Hematopoietic multipotent progenitor cell treated with erythropoietin and hydrocortisone succinate and interleukin-3 and kit ligand, for 8 days (in vitro differentiated cells): ENCODE results near the gene OVCH1.
"Not testable (repeated sequence)": the region's sequence is repeated elsewhere in the genome, so short reads cannot be mapped to it uniquely, and the experiment has no call there.

ENCODE experiments used
- DNase-seq: peaks from one replicate; pipeline ENCODE4 v3.0.0-alpha.2; 2015

Gene OVCH1

DNA sequence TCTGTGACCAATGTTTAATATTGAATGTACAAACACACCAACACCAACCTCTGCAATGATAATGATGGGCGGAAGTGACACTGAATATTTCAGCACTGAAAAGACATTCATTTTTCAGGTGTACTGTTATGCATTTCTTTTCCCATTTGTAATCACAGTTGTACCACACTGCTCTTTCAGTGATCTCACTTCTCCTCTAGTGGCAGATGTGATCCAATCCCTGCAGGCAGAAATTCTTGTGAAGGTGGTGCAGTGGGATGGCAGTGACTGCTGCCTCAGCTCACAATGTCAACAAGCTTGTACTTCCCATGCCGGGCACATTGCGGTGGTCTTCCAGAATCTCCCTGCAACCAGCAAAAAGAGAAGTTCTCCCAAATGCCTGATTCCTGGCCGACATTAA is 93.5 kb downstream of the OVCH1 start:
- DNase-seq: no peak

DNA sequence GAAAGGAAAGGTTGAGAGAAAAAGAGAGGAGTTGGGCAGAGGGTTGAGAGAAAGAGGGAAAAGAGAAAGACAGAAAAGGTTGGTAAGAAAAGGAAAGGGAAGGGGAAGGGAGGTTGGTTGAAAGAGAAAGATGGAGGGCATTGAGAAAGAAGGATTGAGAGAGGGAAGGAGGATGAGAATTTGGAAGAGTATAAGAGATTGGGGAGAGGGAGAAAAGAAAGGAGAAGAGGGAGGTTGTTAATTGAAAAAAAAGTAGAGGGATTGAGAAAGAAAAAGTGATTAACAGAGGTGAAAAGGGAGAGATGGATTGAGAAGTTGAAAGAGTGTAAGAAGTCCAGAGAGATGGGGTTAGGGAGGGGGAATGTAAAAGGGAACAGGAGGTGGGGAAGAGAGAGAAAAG is 95.0 kb downstream of the OVCH1 start:
- DNase-seq: no peak

DNA sequence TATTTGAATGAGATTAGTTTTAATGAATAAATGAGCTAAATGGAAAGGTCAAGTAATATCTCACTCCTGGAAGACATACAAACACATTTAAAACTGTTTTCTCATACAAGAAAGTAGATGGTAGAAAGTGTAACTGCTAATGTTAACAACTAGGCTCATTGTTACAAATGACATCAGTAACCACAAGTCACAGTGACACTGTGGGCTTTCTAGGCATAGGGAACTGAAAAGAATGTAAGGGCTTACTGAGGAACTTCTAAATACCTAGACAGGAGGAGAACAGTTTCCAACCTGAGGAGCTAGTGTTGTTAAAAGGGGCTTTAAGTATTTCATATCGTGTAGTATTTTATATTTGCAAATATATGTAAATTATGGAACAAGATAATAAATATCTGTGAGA is 99.0 kb downstream of the OVCH1 start:
- DNase-seq: no peak

GRCh38 chr12:29396774-29397173 is 100.7 kb downstream of the OVCH1 start:
- no peak for DNase-seq

- DNase-seq: no peak
These were observed 102.1 kb downstream of the OVCH1 start for GRCh38 chr12:29395356-29395755.

- DNase-seq: not testable (repeated sequence)
These were observed 107.1 kb downstream of the OVCH1 start for GRCh38 chr12:29390419-29390818.

DNA sequence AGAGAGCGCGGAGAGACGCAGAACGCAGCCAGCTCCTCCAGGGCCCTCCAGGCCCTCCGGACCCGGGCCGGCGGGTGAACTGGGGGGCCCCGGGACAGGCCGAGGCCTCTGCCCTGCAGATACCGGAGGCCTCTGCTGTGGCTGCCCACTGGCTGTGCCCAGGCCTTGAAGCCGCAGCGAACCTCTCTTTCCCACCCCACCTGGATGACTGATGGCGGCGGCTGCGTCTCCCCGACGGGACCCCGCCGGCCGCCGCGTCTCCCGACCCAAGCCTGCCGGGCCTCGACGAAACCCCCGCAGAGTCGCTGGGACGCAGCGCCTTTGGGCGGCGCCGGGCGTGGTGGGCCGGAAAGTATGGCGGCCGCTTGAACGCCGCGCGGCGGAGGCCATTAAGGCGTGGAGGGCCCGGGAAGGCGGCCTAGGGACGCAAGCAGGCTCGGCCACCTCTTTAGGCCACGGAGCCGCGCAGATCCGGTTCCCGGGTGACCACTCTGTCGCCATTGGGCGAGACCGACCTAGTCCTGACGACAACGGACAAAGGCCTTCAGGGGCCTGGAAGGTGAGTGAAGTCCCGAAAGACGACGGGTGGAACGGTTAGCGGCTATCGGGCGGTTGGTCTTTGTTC is 108.1 kb downstream of the OVCH1 start:
- DNase-seq: no peak

DNA sequence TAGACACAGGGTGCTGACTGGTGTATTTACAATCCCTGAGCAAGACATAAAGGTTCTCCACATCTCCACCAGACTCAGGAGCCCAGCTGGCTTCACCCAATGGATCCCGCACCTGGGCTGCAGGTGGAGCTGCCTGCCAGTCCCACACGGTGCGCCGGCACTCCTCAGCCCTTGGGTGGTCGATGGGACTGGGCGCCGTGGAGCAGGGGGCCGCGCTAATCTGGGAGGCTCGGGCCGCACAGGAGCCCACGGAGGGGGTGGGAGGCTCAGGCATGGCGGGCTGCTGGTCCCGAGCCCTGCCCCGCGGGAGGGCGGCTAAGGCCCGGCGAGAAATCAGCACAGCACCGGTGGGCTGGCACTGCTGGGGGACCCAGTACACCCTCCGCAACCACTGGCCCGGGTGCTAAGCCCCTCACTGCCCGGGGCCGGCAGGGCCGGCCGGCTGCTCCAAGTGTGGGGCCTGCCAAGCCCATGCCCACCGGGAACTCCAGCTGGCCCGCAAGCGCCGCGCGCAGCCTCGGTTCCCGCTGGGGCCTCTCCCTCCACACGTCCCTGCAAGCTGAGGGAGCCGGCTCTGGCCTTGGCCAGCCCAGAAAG is 111.3 kb downstream of the OVCH1 start:
- DNase-seq: not testable (repeated sequence)

DNA sequence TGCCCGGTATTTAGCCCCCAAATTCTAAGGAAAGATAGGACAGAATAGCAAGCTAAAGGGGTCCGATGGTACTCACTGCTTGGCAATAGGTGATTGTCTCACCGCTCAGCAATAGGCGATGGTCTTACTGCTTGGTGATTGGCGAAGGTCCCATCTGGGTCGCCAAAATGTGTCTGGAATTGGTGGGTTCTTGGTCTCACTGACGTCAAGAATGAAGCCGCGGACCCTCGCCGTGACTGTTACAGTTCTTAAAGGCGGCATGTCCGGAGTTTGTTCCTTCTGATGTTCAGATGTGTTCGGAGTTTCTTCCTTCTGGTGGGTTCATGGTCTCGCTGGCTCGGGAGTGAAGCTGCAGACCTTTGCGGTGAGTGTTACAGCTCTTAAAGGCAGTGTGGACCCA is 112.3 kb downstream of the OVCH1 start:
- not testable (repeated sequence) for DNase-seq

DNA sequence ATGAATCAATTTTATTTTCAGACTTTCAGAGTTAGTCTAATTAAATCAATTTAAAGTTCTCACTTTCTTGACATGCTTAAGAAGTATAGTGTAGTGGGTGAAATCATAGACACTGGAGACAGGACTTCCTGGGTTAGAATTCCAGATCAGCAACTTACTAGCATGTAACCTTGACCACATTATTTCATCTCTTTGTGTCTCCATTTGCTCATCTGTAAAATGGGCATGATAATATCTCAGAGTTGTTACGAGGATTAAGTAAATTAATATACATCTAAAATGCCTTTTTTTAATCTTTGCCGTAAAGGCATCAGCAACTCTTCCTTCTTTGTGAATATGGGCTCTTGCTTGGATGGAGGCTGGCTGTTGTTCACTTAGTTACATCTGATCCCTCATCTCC is 115.2 kb downstream of the OVCH1 start:
- DNase-seq: no peak

DNA sequence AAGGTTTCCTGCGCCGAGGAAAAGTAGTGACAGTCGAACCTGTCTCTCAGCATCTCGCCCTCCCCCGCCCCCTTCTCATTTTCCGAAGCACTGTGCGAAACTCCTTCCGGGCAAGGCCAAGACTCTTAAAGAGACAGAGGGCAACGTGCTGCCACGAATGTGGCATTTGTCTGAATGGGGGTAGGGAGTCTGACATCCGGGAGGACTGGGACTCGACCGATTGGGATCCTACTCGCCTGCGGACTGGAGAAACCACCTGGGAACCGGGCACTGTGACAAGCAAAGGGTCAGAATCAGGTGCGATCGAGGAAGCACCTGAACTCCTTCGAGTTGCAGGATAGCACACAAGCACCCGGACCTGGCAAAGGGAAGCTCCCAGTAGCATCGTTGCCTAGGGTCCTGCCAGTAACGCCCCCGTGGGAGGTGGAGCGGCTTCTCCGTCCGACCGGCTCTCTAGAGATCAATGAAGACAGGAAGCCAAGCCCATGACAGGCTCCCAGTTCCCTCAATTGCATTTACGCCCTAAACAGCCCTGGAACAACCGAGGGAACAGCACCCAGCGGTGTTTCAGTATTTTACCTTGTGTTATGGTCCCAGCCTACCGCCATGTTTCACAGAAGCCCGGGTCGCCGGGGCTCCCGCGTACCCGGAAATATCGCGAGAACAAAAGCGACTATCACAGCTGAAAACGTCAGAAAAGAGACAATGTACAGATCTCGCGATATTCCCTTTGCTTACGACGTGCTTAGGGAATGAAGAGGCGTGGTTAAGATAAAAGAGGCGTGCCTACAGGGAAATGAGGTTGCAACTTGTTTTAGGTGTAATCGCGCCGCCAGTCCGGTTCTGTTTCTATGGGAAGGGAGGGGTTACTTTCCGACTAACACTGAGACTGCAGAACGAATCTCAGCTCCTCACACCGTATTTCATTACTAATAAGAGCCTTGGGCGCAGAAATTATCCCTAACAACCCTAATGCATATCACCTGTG is 116.7 kb downstream of the OVCH1 start, which contains the start of gene ERGIC2:
Gene ERGIC2, minus strand, starts transcription at position 637 of the 988 bp plus-strand sequence. CDS start 9,539 bp downstream, outside the sequence.
- peak; percentile 99 for DNase-seq
